IMR-90 (cell line): ENCODE data around the gene NAPA. TPM values are rescaled to one million over a fixed set of nuclear protein-coding genes. Genes with fewer than 3 reads are reported as not detected.

Source experiments
- ATAC-seq: fragments of 200-7000 bp; cut with Tn5 transposase; 2 replicates; pipeline ENCODE4 v1.9.1; 2020; ENCODE audit warnings: low read depth, mild to moderate bottlenecking, moderate library complexity
- BruUV-seq: library from RNA; stranded (reverse); fragments of 400-500 nt; replicated peaks from 2 replicates; lab custom pipeline; 2021; lab: Mats Ljungman, UMichigan
- CTCF ChIA-PET: fragments of 300-600 bp; formaldehyde crosslinking; extraction: SDS; loops from one replicate; lab custom pipeline; 2021; ENCODE audit warnings: antibody characterized with exemption; lab: Yijun Ruan, JAX
- POLR2A ChIA-PET: fragments of 300-600 bp; sonication (Branson Sonifier 250); formaldehyde crosslinking; loops from one replicate; lab custom pipeline; 2022; ENCODE audit warnings: antibody characterized with exemption; ENCODE audit not compliant: unreplicated experiment; lab: Charles Lee
- DNase-seq: peaks from one replicate; pipeline ENCODE4 v3.0.0; 2013
- H2AFZ ChIP-seq: replicated peaks from 2 replicates; pipeline ENCODE3; 2013; ENCODE audit warnings: low read length, mild to moderate bottlenecking; ENCODE audit not compliant: poor library complexity
- H2AK5ac ChIP-seq: 2 replicates; pipeline ENCODE4 v1.6.1; 2013; ENCODE audit warnings: low read depth, low read length, inconsistent platforms
- H2AK9ac ChIP-seq: replicated peaks from 2 replicates; pipeline ENCODE3; 2013; ENCODE audit warnings: mild to moderate bottlenecking, low read depth, low read length, moderate library complexity; ENCODE audit not compliant: poor library complexity
- H2BK120ac ChIP-seq: 2 replicates; pipeline ENCODE4 v1.6.1; 2013; ENCODE audit warnings: low read depth, low read length, inconsistent platforms
- H2BK15ac ChIP-seq: 3 replicates; pipeline ENCODE4 v1.6.1; 2013; ENCODE audit warnings: low read depth, low read length, inconsistent platforms
- H2BK20ac ChIP-seq: 2 replicates; pipeline ENCODE4 v1.6.1; 2013; ENCODE audit warnings: low read depth, mild to moderate bottlenecking, inconsistent platforms, low read length, moderate library complexity
- H2BK5ac ChIP-seq: 2 replicates; pipeline ENCODE4 v1.6.1; 2013; ENCODE audit warnings: mild to moderate bottlenecking, low read depth, low read length, inconsistent platforms; ENCODE audit not compliant: poor library complexity, severe bottlenecking
- H3K14ac ChIP-seq: replicated peaks from 2 replicates; pipeline ENCODE4 v1.6.1; 2013; ENCODE audit warnings: low read depth, low read length, inconsistent platforms
- H3K18ac ChIP-seq: 2 replicates; pipeline ENCODE4 v1.6.1; 2013; ENCODE audit warnings: low read depth, low read length, control low read depth
- H3K23ac ChIP-seq: 2 replicates; pipeline ENCODE4 v1.6.1; 2013; ENCODE audit warnings: low read depth, low read length, inconsistent platforms
- H3K27ac ChIP-seq: 2 replicates; pipeline ENCODE4 v1.5.1; 2013; ENCODE audit warnings: mild to moderate bottlenecking, control low read depth, low read length; ENCODE audit not compliant: insufficient read depth
- H3K27me3 ChIP-seq: 2 replicates; pipeline ENCODE4 v1.6.1; 2013; ENCODE audit warnings: low read length; ENCODE audit not compliant: control insufficient read depth, insufficient read depth
- H3K36me3 ChIP-seq: 2 replicates; pipeline ENCODE4 v1.6.1; 2013; ENCODE audit warnings: low read length, mixed read lengths; ENCODE audit not compliant: control insufficient read depth, insufficient read depth
- H3K4ac ChIP-seq: 2 replicates; pipeline ENCODE4 v1.6.1; 2013; ENCODE audit warnings: low read depth, low read length, inconsistent platforms
- H3K4me1 ChIP-seq: 2 replicates; pipeline ENCODE4 v1.6.1; 2013; ENCODE audit warnings: low read length, mixed read lengths; ENCODE audit not compliant: control insufficient read depth, insufficient read depth
- H3K4me2 ChIP-seq: 2 replicates; pipeline ENCODE4 v1.6.1; 2013; ENCODE audit warnings: low read depth, mild to moderate bottlenecking, control low read depth, low read length, moderate library complexity
- H3K4me3 ChIP-seq: 2 replicates; pipeline ENCODE4 v1.5.1; 2013; ENCODE audit warnings: low read depth, mild to moderate bottlenecking, control low read depth, low read length, moderate library complexity; ENCODE audit not compliant: insufficient read depth
- H3K56ac ChIP-seq: 2 replicates; pipeline ENCODE4 v1.6.1; 2013; ENCODE audit warnings: low read length, inconsistent platforms; ENCODE audit not compliant: insufficient read depth; ENCODE audit errors: extremely low read depth
- H3K79me1 ChIP-seq, 2 experiments: 2 replicates each; pipeline ENCODE4 v1.6.1; 2013; ENCODE audit warnings: low read length in 2 of 2, inconsistent platforms in 1 of 2, low read depth in 1 of 2
- H3K9ac ChIP-seq: 2 replicates; pipeline ENCODE4 v1.6.1; 2013; ENCODE audit warnings: low read depth, low read length, control low read depth
- H3K9me1 ChIP-seq: 2 replicates; pipeline ENCODE4 v1.6.1; 2013; ENCODE audit warnings: low read length, inconsistent platforms; ENCODE audit not compliant: insufficient read depth
- H3K9me3 ChIP-seq: 2 replicates; pipeline ENCODE4 v1.6.1; 2013; ENCODE audit warnings: low read length; ENCODE audit not compliant: control insufficient read depth, insufficient read depth
- H4K20me1 ChIP-seq: 2 replicates; pipeline ENCODE4 v1.6.1; 2013; ENCODE audit warnings: low read length, inconsistent platforms; ENCODE audit not compliant: insufficient read depth
- H4K5ac ChIP-seq: 2 replicates; pipeline ENCODE4 v1.6.1; 2013; ENCODE audit warnings: mild to moderate bottlenecking, low read depth, low read length, control low read depth
- H4K8ac ChIP-seq, 2 experiments: 2 replicates each; pipeline ENCODE4 v1.6.1; 2013; ENCODE audit warnings: low read depth in 2 of 2, low read length in 2 of 2, control low read depth in 1 of 2, inconsistent platforms in 1 of 2
- H4K91ac ChIP-seq: 2 replicates; pipeline ENCODE4 v1.6.1; 2013; ENCODE audit warnings: low read depth, low read length, inconsistent platforms; ENCODE audit not compliant: insufficient read depth
- CHD1 ChIP-seq: IDR thresholded peaks from 2 replicates; pipeline ENCODE4 v1.6.1; 2012; ENCODE audit warnings: low read depth, low read length, improper control_type of control experiment
- MAFK ChIP-seq: IDR thresholded peaks from 2 replicates; pipeline ENCODE4 v1.6.1; 2012; ENCODE audit warnings: low read depth, low read length, improper control_type of control experiment
- NFE2L2 ChIP-seq: fragments of 150-350 bp; IDR thresholded peaks from 2 replicates; pipeline ENCODE4 v1.6.1; 2016; ENCODE audit warnings: low read depth, mild to moderate bottlenecking, low read length
- POLR2A ChIP-seq: IDR thresholded peaks from 2 replicates; pipeline ENCODE4 v1.6.1; 2012; ENCODE audit warnings: mild to moderate bottlenecking, low read depth, low read length
- WGBS, 2 experiments: methylation state at CpG; one replicate each; pipeline versions ENCODE4 v1.1.5 to v1.1.7; 2013; ENCODE audit warnings: missing lambda C conversion rate in 2 of 2; ENCODE audit not compliant: insufficient read length in 1 of 2; ENCODE audit errors: extremely low coverage in 2 of 2; 5-methylcytosine and 5-hydroxymethylcytosine counted together
- dilution Hi-C: fragments of 300-500 bp; cut with HindIII; formaldehyde crosslinking; loops from one replicate; pipeline ENCODE4 v1.14.3; 2018; ENCODE audit warnings: low sequenced_read_pairs; ENCODE audit not compliant: unreplicated experiment
- in situ Hi-C: fragments of 300-500 bp; cut with MboI; formaldehyde crosslinking; loops from 3 replicates; pipeline ENCODE4 v1.14.3; 2019; ENCODE audit warnings: low sequenced_read_pairs, inconsistent platforms, mixed read lengths
- intact Hi-C: fragments of 100-400 bp; cut with micrococcal nuclease; formaldehyde crosslinking; loops from 2 replicates; pipeline ENCODE4 v1.10.0; 2022
- polyA plus RNA-seq, 3 experiments: library from polyadenylated mRNA; depleted of rRNA; stranded (reverse); fragments of >200 nt; gene quantifications; 2 replicates each; pipeline ENCODE4 v1.2.3, GENCODE V29; 2012; ENCODE audit warnings: low replicate concordance in 1 of 3
- total RNA-seq: library from RNA; depleted of rRNA; stranded (reverse); fragments of >200 nt; gene quantifications from 2 replicates; pipeline ENCODE4 v1.2.3, GENCODE V29; 2012

The NAPA gene
- total and polyA plus RNA-seq, 2 of the 4 experiments (the other 2 are of a cell fraction) = 76.4 to 126 TPM

- Histone ChIP-seq H3K4ac (no peak overlapping the region), H3K9me3 (no peaks in the 10 kb centered on the region), H3K18ac (no peak overlapping the region), H3K56ac (no peak overlapping the region), H4K20me1 (peaks cover 28% of the 10 kb centered on the region), H3K9ac (no peak overlapping the region), H3K4me2 (no peak overlapping the region), H2BK5ac (no peak overlapping the region), H2AFZ (no peak overlapping the region), H3K36me3 (peaks cover 56% of the 10 kb centered on the region), H3K23ac (no peak overlapping the region), H3K14ac (no peak overlapping the region), H2BK120ac (no peak overlapping the region), H3K9me1 (0 out of 2 replicates have a peak, but pooled peaks cover 3% of the 10 kb centered on the region), H3K79me1 (peaks cover 7 to 52% of the 10 kb centered on the region in 2 experiments), H4K5ac (no peak overlapping the region), H3K4me1 (no peaks in the 10 kb centered on the region), H3K27ac (no peak overlapping the region), H2BK15ac (no peak overlapping the region), H4K8ac (no peak overlapping the region), H3K4me3 (no peak overlapping the region), H2AK9ac (no peak overlapping the region), H4K91ac (no peak overlapping the region), H3K27me3 (no peaks in the 10 kb centered on the region), H2BK20ac (no peak overlapping the region), H2AK5ac (no peak overlapping the region)
- 88% methylated on average over 19 of the region's 32 CpGs; no CpG with 5 or more reads in 1 of the 2 experiments for WGBS, 2 experiments
- intact Hi-C loops = no loop called here
- ATAC-seq (no peak), DNase-seq (no peak)
- in situ Hi-C loops = no loop called here
- POLR2A ChIA-PET = no interaction called here
- dilution Hi-C loops = no loop called here
- no TSS peak for BruUV-seq
- CTCF ChIA-PET = no interaction called here
- TF ChIP-seq CHD1 (no peak), POLR2A (no peak), MAFK (no peak), NFE2L2 (no peak)
Observed at GRCh38 chr19:47499863-47500830, 14.7 kb downstream of the NAPA start.
